Measurements from ENCODE around the gene TMEM178A.

GRCh38 chr2:39732482-39732881 is 66.8 kb downstream of the TMEM178A start:
- TF ChIP-seq CTCF (IDR thresholded peaks at IDR 0.05) (no peak), POLR2A (IDR thresholded peaks at IDR 0.05) (no peak)
